Activated T-helper 2 cell treated with anti-CD3 and anti-CD28 coated beads, Interferon-gamma antibody, Interleukin-2, Interleukin-4, amounts not matched to agents 10 μg/mL and 5 μg/mL and 100 μg/mL, durations not matched to agents 14 hours and 24 hours and 36 hours (primary cell): ENCODE measurements around the gene CREB3. TPM values are rescaled to one million over a fixed set of nuclear protein-coding genes. Genes with fewer than 3 reads are reported as not detected.

Experiments
- DNase-seq: peaks from one replicate; pipeline ENCODE4 v3.0.0; 2021; ENCODE audit warnings: low spot score
- H3K27ac Mint-ChIP-seq: one replicate; pipeline ENCODE4 v1.8.0; 2021; ENCODE audit warnings: mixed read lengths
- H3K27me3 Mint-ChIP-seq: one replicate; pipeline ENCODE4 v1.8.0; 2021; ENCODE audit warnings: low read depth, mixed read lengths
- H3K36me3 Mint-ChIP-seq: one replicate; pipeline ENCODE4 v1.8.0; 2021; ENCODE audit warnings: low read depth, mixed read lengths
- H3K4me1 Mint-ChIP-seq: one replicate; pipeline ENCODE4 v1.8.0; 2021; ENCODE audit warnings: low read depth, mixed read lengths
- H3K4me3 Mint-ChIP-seq: one replicate; pipeline ENCODE4 v1.8.0; 2021; ENCODE audit warnings: low read depth, mild to moderate bottlenecking, moderate library complexity, mixed read lengths
- H3K9me3 Mint-ChIP-seq: one replicate; pipeline ENCODE4 v1.8.0; 2021; ENCODE audit warnings: mixed read lengths
- intact Hi-C: fragments of 100-400 bp; cut with micrococcal nuclease; formaldehyde crosslinking; loops from one replicate; pipeline ENCODE4 v1.15.1; 2023
- total RNA-seq: library from RNA; stranded (reverse); gene quantifications from 2 replicates; pipeline ENCODE4 v1.2.3, GENCODE V29; 2022

CREB3 gene, protein sequence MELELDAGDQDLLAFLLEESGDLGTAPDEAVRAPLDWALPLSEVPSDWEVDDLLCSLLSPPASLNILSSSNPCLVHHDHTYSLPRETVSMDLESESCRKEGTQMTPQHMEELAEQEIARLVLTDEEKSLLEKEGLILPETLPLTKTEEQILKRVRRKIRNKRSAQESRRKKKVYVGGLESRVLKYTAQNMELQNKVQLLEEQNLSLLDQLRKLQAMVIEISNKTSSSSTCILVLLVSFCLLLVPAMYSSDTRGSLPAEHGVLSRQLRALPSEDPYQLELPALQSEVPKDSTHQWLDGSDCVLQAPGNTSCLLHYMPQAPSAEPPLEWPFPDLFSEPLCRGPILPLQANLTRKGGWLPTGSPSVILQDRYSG
- 34.3 and 34.5 TPM in 2 replicates for total RNA-seq

DNA sequence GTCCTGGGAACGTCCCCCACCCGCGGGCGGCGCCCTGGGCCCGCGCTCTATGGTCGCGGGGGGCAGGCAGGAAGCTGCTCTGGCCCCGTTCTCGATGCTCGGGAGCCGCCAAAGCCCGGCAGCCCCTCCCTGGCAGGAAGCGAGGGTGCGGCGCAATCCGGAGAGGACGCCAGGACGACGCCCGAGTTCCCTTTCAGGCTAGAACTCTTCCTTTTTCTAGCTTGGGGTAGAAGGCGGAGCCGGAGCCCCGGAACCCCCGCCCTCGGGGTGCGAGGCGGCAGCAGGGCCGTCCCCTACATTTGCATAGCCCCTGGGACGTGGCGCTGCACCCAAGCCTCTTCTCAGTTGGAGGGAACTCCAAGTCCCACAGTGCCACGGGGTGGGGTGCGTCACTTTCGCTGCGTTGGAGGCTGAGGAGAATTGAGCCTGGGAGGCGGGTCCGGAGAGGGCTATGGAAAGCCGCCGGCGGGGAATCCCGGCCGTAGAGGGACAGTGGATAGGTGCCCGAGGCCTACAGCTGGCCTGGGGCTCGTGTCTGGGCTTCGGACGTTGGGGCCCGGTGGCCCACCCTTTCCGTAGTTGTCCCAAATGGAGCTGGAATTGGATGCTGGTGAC is at the start of gene CREB3, which contains the start of gene TLN1:
CREB3 (plus strand) TSS at position 482 of the 615 bp plus-strand sequence; CDS start at position 589, 107 bp downstream.
TLN1 (minus strand) TSS at position 11 of the 615 bp plus-strand sequence. CDS start 6,501 bp downstream, outside the sequence.
- Mint-ChIP-seq H3K9me3 (no peaks in the 10 kb centered on the region), H3K36me3 (peaks cover 31% of the 10 kb centered on the region), H3K4me3 (no peak within 1 kb of the TSS), H3K27me3 (no peaks in the 10 kb centered on the region), H3K4me1 (peaks cover 25% of the 10 kb centered on the region), H3K27ac (peak within 1 kb of the TSS; percentile 90)
- intact Hi-C loops: loop anchor here (1.0 kb wide), 7 partner anchors 17 to 660 kb away; partner anchors contain the start of genes CCDC107, GBA2, HINT2 and RGP1
- peak; percentile 97 for DNase-seq

- DNase-seq: no peak
- intact Hi-C loops: no loop called here
- H3K9me3 Mint-ChIP-seq: no peaks in the 10 kb centered on the region
- H3K27ac Mint-ChIP-seq: no peak overlapping the region
- H3K27me3 Mint-ChIP-seq: peaks cover 2% of the 10 kb centered on the region
- H3K4me3 Mint-ChIP-seq: no peak overlapping the region
- H3K4me1 Mint-ChIP-seq: peaks cover 3% of the 10 kb centered on the region
- no peaks in the 10 kb centered on the region for H3K36me3 Mint-ChIP-seq
Observed at GRCh38 chr9:35683323-35683722, 49.1 kb upstream of the CREB3 start.

DNA sequence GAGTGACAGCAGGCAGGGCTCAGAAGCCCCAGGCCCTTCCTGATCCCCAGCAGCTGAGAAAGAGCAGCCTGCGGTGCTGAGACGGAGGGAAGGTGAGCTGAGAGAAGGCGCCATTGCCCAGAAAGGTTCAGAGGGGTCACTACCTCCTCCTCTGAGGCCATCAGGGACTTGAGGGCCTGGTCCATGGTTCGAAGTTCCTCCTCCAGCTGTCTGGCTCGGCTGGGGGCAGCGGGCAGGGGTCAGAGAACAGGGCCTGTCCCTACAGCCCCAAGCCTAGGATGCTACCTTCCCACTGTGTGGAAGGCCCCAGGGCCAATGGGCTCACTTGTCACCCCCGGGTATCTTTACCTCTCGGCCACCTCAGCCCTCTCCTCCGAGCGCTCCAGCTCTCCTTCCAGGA is 47.5 kb upstream of the CREB3 start:
- Mint-ChIP-seq H3K4me3 (no peak overlapping the region), H3K9me3 (no peaks in the 10 kb centered on the region), H3K27me3 (no peaks in the 10 kb centered on the region), H3K27ac (no peak overlapping the region), H3K36me3 (no peaks in the 10 kb centered on the region), H3K4me1 (peaks cover 12% of the 10 kb centered on the region)
- intact Hi-C loops: no loop called here
- DNase-seq: no peak

DNA sequence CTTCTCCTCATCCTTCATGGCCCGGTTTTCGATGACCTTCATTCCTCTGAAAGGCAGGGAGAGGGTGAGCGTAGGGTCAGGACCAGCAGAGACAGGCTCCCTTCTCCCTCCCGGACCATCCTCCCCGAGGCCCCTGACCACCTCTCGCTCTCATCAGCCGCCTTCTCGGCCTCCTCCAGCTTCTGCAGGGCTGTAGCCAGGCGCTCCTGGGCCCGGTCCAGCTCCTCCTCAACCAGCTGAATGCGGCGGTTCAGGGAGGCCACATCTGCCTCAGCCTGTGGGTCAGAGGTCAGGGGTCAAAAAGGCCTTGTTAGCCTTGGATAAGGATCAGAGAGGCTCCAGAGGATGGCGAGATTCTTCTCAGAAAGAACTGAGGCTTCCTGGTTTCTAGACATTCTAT is 47.0 kb upstream of the CREB3 start:
- Mint-ChIP-seq H3K36me3 (no peaks in the 10 kb centered on the region), H3K9me3 (no peaks in the 10 kb centered on the region), H3K4me1 (peaks cover 12% of the 10 kb centered on the region), H3K27me3 (no peaks in the 10 kb centered on the region), H3K27ac (no peak overlapping the region), H3K4me3 (no peak overlapping the region)
- intact Hi-C loops: no loop called here
- no peak for DNase-seq

DNA sequence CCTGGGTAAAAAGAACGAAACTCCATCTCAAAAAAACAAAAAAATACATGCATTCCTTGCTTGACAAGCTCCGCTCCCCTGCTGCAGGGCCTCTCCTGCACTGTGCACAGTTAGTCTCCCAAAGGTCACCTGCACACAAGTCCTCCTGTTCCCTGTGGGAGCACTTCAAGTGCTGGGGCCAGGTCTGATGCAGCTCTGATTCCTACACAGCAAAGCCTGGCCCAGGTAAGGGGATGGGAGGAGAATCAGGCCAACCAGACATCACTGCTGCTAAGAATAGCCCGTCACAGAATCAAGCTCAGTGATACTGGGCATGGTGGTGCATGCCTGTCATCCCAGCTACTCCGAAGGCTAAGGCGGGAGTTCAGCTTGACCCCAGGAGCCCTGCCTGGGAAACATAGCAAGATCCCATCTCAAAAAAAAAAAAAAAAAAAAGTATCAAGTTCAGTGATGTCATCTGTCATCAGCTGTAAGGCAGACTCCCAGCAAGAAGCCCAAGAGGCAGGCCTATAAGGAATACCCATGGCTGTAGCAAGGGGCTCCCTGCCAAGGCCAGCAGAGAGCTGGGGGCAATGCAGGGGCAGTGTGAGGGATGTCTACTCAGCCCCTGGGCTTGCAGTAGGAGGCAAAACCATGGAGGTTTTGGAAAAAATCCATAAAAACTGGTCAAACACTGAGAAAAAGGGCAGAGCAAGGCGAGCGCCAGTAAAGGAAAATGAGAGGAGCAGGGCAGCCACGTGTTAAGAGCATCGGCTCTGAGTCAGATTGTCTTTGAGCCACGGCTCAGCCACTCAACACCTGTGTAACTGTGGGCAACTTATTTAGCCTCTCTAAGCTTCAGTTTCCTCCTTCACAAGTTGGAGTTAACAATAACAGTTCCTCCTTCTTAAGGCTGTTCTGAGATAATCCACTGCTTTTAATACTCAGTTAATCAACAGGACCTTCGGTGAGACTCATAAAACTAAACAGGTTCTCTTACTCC is 46.0 kb upstream of the CREB3 start:
- H3K4me1 Mint-ChIP-seq: peaks cover 12% of the 10 kb centered on the region
- no peak overlapping the region for H3K27ac Mint-ChIP-seq
- no peaks in the 10 kb centered on the region for H3K9me3 Mint-ChIP-seq
- no peak for DNase-seq
- no peaks in the 10 kb centered on the region for H3K36me3 Mint-ChIP-seq
- no peak overlapping the region for H3K4me3 Mint-ChIP-seq
- H3K27me3 Mint-ChIP-seq: no peaks in the 10 kb centered on the region
- intact Hi-C loops: no loop called here

- Mint-ChIP-seq H3K4me1 (peaks cover 12% of the 10 kb centered on the region), H3K4me3 (no peak overlapping the region), H3K27ac (no peak overlapping the region), H3K27me3 (no peaks in the 10 kb centered on the region), H3K36me3 (no peaks in the 10 kb centered on the region), H3K9me3 (no peaks in the 10 kb centered on the region)
- DNase-seq: no peak
- intact Hi-C loops: no loop called here
Observed at GRCh38 chr9:35687306-35687705, 45.2 kb upstream of the CREB3 start.

DNA sequence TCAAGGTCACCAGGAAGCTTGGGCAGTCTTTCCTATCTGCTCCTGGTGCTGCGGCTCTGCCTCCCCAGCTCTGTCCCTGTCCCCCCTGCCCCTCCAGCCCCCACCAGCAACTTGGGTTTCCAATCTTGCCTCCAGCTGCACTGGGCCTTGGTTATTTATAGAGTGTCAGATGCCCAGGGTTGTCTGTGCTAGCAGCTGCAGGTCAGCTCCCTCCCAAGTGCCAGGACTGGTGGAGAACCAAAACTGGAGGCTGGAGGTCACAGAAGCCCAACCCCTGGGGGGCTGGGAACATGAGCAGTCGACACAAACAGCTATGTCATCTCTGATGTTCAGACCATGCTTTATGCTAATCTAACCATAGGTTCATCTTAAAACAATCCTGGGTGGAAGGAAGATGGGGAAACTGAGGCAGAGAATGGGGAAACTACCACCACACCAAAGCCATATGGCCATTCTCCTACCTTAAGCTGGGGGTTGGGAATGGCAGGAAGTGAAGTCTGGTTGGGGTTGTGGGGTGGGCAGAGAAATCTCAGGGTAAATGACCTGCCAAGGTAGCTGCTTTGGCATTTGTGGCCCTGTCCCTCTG is 44.4 kb upstream of the CREB3 start:
- Mint-ChIP-seq H3K9me3 (no peaks in the 10 kb centered on the region), H3K36me3 (no peaks in the 10 kb centered on the region), H3K27me3 (no peaks in the 10 kb centered on the region), H3K4me3 (peak overlapping the region; percentile 8), H3K27ac (no peak overlapping the region), H3K4me1 (peaks cover 12% of the 10 kb centered on the region)
- no peak for DNase-seq
- intact Hi-C loops: loop anchor here (2.0 kb wide), 1 partner anchor 41 kb away; no protein-coding TSS in a partner anchor

GRCh38 chr9:35688558-35689541 is 43.6 kb upstream of the CREB3 start:
- Mint-ChIP-seq H3K36me3 (no peaks in the 10 kb centered on the region), H3K27ac (peak overlapping the region; percentile 22), H3K4me3 (peak overlapping the region; percentile 45), H3K9me3 (no peaks in the 10 kb centered on the region), H3K4me1 (peaks cover 12% of the 10 kb centered on the region), H3K27me3 (no peaks in the 10 kb centered on the region)
- intact Hi-C loops: loop anchor here (2.0 kb wide), 1 partner anchor 40 kb away; no protein-coding TSS in a partner anchor
- DNase-seq: no peak

- Mint-ChIP-seq H3K36me3 (no peaks in the 10 kb centered on the region), H3K27ac (peak within 1 kb of the TSS; percentile 58), H3K27me3 (no peaks in the 10 kb centered on the region), H3K4me3 (peak within 1 kb of the TSS; percentile 79), H3K9me3 (no peaks in the 10 kb centered on the region), H3K4me1 (peaks cover 12% of the 10 kb centered on the region)
- no peak for DNase-seq
- intact Hi-C loops: loop anchor here (2.0 kb wide), 2 partner anchors 39 to 85 kb away; partner anchors contain the start of gene TESK1
Observed at GRCh38 chr9:35689542-35690293, 42.7 kb upstream of the CREB3 start, which contains the start of gene TPM2. TPM2 (minus strand) TSS chr9:35689925; CDS start chr9:35689817, 108 bp downstream.

DNA sequence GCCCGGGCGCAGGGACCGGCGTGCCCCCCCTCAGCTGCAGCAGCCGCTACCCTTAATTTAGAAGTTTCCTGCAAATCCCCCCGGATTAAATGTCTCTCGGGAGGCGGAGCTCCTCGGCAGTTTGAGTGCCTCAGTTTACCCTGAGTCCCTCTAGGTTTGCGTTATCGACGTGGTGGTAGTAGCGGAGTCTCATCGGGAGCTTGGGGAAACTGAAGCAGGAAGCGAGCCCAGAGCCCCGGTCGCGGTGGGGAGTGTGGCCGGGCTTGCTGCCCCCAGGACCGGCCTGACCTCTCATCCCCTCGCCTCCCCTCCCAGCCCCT is 42.2 kb upstream of the CREB3 start:
- Mint-ChIP-seq H3K27me3 (no peaks in the 10 kb centered on the region), H3K4me1 (peaks cover 12% of the 10 kb centered on the region), H3K27ac (peak overlapping the region; percentile 28), H3K4me3 (peak overlapping the region; percentile 67), H3K36me3 (no peaks in the 10 kb centered on the region), H3K9me3 (no peaks in the 10 kb centered on the region)
- intact Hi-C loops: loop anchor here (2.0 kb wide), 1 partner anchor 85 kb away; the partner anchor contains the start of gene TESK1
- DNase-seq: no peak
